COR-L47 (cell line): Measurements from ENCODE around the gene PGM2.
"Not testable (repeated sequence)": the region's sequence is repeated elsewhere in the genome, so short reads cannot be mapped to it uniquely, and the experiment has no call there.

Source experiments
- DNase-seq: peaks from one replicate; lab custom pipeline; 2025; lab: John Stamatoyannopoulos, UW

The PGM2 gene

GRCh38 chr4:37826295-37827029 is at the start of gene PGM2:
Gene PGM2, plus strand, starts transcription at chr4:37826686. Its CDS starts 47 bp downstream, at chr4:37826733.
- DNase-seq: peak; percentile 88

GRCh38 chr4:37779896-37780295 is 46.6 kb upstream of the PGM2 start:
- no peak for DNase-seq

GRCh38 chr4:37780444-37781130 is 45.9 kb upstream of the PGM2 start:
- DNase-seq: no peak

GRCh38 chr4:37781131-37781455 is 45.4 kb upstream of the PGM2 start:
- DNase-seq: no peak

GRCh38 chr4:37786267-37786666 is 40.2 kb upstream of the PGM2 start:
- DNase-seq: not testable (repeated sequence)

GRCh38 chr4:37787883-37788460 is 38.5 kb upstream of the PGM2 start:
- not testable (repeated sequence) for DNase-seq

GRCh38 chr4:37788819-37789218 is 37.7 kb upstream of the PGM2 start:
- DNase-seq: no peak

- DNase-seq: no peak
These were observed 34.2 kb upstream of the PGM2 start for GRCh38 chr4:37792241-37792640.

- DNase-seq: peak; percentile 23
These were observed 32.9 kb upstream of the PGM2 start for GRCh38 chr4:37793562-37793961.

GRCh38 chr4:37794056-37794455 is 32.4 kb upstream of the PGM2 start:
- no peak for DNase-seq

GRCh38 chr4:37795581-37796195 is 30.8 kb upstream of the PGM2 start:
- DNase-seq: no peak

GRCh38 chr4:37797374-37797773 is 29.1 kb upstream of the PGM2 start:
- DNase-seq: no peak

GRCh38 chr4:37797923-37798322 is 28.6 kb upstream of the PGM2 start:
- DNase-seq: no peak

GRCh38 chr4:37798616-37799015 is 27.9 kb upstream of the PGM2 start:
- DNase-seq: no peak

- DNase-seq: no peak
These were observed 26.4 kb upstream of the PGM2 start for GRCh38 chr4:37799941-37800554.

- peak; percentile 81 for DNase-seq
These were observed 24.3 kb upstream of the PGM2 start for GRCh38 chr4:37802068-37802666.

- DNase-seq: peak; percentile 45
These were observed 23.0 kb upstream of the PGM2 start for GRCh38 chr4:37803348-37803973.

GRCh38 chr4:37805091-37805490 is 21.4 kb upstream of the PGM2 start:
- no peak for DNase-seq

GRCh38 chr4:37812713-37813112 is 13.8 kb upstream of the PGM2 start:
- DNase-seq: no peak

- DNase-seq: no peak
These were observed 10.9 kb upstream of the PGM2 start for GRCh38 chr4:37815591-37815990.

- DNase-seq: no peak
These were observed 10.5 kb upstream of the PGM2 start for GRCh38 chr4:37816006-37816405.

GRCh38 chr4:37816719-37817118 is 9.8 kb upstream of the PGM2 start:
- no peak for DNase-seq
